Measurements from ENCODE around the gene GPR33.

GPR33 gene

DNA sequence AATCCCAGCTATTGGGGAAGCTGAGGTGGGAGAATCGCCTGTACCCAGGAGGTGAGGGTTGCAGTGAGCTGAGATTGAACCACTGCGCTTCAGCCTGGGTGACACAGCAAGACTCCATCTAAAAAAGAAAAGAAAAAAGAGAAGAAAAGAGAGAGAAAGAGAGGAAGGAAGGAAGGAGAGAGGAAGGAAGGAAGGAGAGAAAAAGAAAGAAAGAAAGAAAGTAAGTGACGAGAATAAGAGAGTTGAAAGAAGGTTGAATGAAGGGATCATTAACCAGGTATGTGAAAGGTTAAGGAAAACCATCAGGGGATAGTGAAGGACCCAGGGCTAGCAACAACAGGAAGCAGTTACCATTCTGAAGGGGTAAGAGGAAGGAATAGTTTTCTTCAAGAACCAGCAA lies 26.3 kb downstream of the GPR33 start:
- TF ChIP-seq ZFP3 (CRISPR knock-in tag; IDR thresholded peaks at IDR 0.05) = no peak
- TF ChIP-seq OSR1 (CRISPR knock-in tag; IDR thresholded peaks at IDR 0.05) = no peak
- TF ChIP-seq, protein P1, sequence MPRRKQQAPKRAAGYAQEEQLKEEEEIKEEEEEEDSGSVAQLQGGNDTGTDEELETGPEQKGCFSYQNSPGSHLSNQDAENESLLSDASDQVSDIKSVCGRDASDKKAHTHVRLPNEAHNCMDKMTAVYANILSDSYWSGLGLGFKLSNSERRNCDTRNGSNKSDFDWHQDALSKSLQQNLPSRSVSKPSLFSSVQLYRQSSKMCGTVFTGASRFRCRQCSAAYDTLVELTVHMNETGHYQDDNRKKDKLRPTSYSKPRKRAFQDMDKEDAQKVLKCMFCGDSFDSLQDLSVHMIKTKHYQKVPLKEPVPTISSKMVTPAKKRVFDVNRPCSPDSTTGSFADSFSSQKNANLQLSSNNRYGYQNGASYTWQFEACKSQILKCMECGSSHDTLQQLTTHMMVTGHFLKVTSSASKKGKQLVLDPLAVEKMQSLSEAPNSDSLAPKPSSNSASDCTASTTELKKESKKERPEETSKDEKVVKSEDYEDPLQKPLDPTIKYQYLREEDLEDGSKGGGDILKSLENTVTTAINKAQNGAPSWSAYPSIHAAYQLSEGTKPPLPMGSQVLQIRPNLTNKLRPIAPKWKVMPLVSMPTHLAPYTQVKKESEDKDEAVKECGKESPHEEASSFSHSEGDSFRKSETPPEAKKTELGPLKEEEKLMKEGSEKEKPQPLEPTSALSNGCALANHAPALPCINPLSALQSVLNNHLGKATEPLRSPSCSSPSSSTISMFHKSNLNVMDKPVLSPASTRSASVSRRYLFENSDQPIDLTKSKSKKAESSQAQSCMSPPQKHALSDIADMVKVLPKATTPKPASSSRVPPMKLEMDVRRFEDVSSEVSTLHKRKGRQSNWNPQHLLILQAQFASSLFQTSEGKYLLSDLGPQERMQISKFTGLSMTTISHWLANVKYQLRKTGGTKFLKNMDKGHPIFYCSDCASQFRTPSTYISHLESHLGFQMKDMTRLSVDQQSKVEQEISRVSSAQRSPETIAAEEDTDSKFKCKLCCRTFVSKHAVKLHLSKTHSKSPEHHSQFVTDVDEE (CRISPR knock-in tag; IDR thresholded peaks at IDR 0.05) = no peak
- TF ChIP-seq TCF4 (CRISPR knock-in tag; IDR thresholded peaks at IDR 0.05; ENCODE audit: borderline replicate concordance) = no peak
- no peak for TF ChIP-seq PPARA (CRISPR knock-in tag; IDR thresholded peaks at IDR 0.05; ENCODE audit: borderline replicate concordance)
- TF ChIP-seq GLIS3 (CRISPR knock-in tag; IDR thresholded peaks at IDR 0.05) = no peak
- TF ChIP-seq SNAI2 (CRISPR knock-in tag; IDR thresholded peaks at IDR 0.05) = no peak
- no peak for TF ChIP-seq ISL1 (CRISPR knock-in tag; IDR thresholded peaks at IDR 0.05)
- ATAC-seq = no peak

DNA sequence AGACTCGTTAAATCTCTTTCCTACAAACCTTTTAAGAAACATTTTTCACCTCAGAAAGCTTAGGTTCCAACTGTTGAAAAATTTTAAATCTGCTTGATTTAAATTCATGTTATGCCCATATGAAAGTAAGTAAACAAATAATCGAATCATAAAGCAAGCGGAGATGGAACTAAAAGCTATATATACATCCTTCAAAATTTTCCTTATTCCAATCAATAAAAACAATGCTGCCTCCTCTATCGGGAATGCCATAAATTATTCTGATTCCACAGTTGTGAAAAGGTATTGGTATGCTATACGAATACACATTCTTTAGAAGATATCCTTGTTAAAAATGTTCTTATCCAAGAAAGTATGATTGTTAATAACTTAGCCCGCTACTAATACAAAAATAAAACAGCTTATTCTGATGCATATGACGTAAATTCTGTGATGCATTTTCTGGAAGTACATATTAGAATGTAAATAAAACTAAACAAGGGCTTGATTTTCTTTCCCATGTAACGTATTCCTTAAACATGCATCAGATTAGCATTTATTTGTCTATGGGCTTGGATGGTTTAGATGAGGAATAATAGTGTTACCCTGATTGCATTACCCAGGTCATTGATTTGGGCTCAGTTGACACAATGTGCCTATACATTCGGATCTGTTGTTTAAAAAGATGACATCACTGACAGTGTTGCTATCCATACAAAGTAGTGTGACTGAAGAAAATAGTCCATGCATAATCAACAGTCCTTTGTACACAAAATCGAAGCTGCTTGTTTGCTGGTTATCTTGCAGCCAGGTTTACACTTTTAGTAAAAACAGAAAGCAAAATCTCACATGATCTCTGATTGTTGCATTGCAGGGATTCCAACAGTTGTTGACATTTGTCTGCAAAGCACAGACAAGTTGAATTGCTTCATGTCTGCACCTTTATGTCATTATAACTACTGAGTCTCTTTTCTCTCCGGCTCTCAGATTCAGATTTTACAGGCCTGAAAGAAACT lies 29.9 kb downstream of the GPR33 start:
- TF ChIP-seq RARB (CRISPR knock-in tag; IDR thresholded peaks at IDR 0.05) (no peak), PPARA (CRISPR knock-in tag; IDR thresholded peaks at IDR 0.05; ENCODE audit: borderline replicate concordance) (no peak), ZC3H10 (CRISPR knock-in tag; IDR thresholded peaks at IDR 0.05) (no peak), ZFP3 (CRISPR knock-in tag; IDR thresholded peaks at IDR 0.05) (no peak), TOX (CRISPR knock-in tag; IDR thresholded peaks at IDR 0.05; ENCODE audit: borderline replicate concordance) (no peak), CSDC2 (CRISPR knock-in tag; IDR thresholded peaks at IDR 0.05) (no peak)
- TF ChIP-seq, protein P1 (CRISPR knock-in tag; IDR thresholded peaks at IDR 0.05) = no peak
- TF ChIP-seq, protein P2, sequence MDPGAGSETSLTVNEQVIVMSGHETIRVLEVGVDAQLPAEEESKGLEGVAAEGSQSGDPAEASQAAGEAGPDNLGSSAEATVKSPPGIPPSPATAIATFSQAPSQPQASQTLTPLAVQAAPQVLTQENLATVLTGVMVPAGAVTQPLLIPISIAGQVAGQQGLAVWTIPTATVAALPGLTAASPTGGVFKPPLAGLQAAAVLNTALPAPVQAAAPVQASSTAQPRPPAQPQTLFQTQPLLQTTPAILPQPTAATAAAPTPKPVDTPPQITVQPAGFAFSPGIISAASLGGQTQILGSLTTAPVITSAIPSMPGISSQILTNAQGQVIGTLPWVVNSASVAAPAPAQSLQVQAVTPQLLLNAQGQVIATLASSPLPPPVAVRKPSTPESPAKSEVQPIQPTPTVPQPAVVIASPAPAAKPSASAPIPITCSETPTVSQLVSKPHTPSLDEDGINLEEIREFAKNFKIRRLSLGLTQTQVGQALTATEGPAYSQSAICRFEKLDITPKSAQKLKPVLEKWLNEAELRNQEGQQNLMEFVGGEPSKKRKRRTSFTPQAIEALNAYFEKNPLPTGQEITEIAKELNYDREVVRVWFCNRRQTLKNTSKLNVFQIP (CRISPR knock-in tag; IDR thresholded peaks at IDR 0.05; ENCODE audit: borderline replicate concordance, low read depth) = no peak
- TF ChIP-seq, protein P3, sequence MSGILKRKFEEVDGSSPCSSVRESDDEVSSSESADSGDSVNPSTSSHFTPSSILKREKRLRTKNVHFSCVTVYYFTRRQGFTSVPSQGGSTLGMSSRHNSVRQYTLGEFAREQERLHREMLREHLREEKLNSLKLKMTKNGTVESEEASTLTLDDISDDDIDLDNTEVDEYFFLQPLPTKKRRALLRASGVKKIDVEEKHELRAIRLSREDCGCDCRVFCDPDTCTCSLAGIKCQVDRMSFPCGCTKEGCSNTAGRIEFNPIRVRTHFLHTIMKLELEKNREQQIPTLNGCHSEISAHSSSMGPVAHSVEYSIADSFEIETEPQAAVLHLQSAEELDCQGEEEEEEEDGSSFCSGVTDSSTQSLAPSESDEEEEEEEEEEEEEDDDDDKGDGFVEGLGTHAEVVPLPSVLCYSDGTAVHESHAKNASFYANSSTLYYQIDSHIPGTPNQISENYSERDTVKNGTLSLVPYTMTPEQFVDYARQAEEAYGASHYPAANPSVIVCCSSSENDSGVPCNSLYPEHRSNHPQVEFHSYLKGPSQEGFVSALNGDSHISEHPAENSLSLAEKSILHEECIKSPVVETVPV (CRISPR knock-in tag; IDR thresholded peaks at IDR 0.05) = no peak
- no peak for ATAC-seq

DNA sequence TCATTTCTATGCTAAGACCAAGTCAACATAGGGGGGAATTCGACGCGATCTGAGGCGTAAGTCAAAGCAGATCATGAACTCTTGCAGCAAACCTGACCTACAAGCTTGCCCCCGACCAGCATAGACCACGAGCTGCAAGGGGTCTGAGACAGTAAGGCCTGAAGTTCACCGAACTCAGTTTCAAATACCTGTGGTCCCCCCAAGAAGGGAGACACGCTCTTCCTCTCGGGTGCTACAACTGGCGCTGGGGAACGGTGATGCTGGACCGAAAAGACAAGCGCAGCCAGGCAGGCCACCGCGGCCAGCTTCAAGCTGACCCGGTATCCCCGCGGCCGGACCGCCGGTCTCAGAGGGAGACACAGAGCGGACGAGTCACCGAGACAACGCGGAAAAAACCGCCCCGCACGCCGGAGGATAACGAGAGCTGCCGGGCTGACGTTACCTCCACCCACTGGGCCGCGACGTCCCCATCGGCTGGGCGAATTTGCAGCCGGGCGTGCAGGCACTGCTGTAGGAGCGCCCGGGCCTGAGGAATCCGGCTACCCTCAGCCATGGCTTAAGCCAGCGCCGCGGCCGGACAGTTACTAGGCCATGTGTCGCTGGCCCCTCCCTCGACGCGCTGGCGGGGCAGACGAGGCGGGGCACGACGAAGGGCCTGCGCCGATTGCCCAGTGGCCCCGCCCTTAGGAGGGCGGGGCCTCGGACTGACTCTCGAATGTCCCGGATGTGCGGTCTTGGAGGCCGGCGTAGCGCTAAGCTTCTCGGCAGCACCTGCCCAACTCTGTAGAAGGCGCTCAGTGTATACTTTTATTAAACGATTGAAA lies 30.8 kb downstream of the GPR33 start, which contains the start of gene DTD2:
DTD2 (minus strand) TSS at position 666 of the 824 bp plus-strand sequence; CDS start at position 553, 113 bp downstream.
- peak; percentile 99 for ATAC-seq
- peak; percentile 31; the same call in 1 of the 2 replicates for TF ChIP-seq ZFP3 (CRISPR knock-in tag; IDR thresholded peaks at IDR 0.05)
- TF ChIP-seq CSDC2 (CRISPR knock-in tag; IDR thresholded peaks at IDR 0.05) = 0 out of 2 replicates have a peak, but pooled peaks have one; percentile 24
- TF ChIP-seq BACH2 (CRISPR knock-in tag; IDR thresholded peaks at IDR 0.05; ENCODE audit: borderline replicate concordance) = no peak
- TF ChIP-seq, protein P1 (CRISPR knock-in tag; IDR thresholded peaks at IDR 0.05) = peak; percentile 43; the same call in 1 of the 2 replicates
- TF ChIP-seq, protein P3 (CRISPR knock-in tag; IDR thresholded peaks at IDR 0.05) = no peak

Measured in SK-N-SH treated with all-trans-retinoic acid at 6 μM for 48 hours (cell line).